ENCODE results near the gene IL1RAP.
"Not testable (repeated sequence)": the region's sequence is repeated elsewhere in the genome, so short reads cannot be mapped to it uniquely, and the experiment has no call there.

IL1RAP gene

GRCh38 chr3:190506271-190506670 is 7.6 kb upstream of the IL1RAP start:
- no peak for DNase-seq (ENCODE audit: low read depth)

GRCh38 chr3:190512666-190513065 is 1.2 kb upstream of the IL1RAP start:
- no peak for DNase-seq (ENCODE audit: low read depth)

- DNase-seq (ENCODE audit: low read depth): peak; percentile 5
These were observed 698 bp downstream of the IL1RAP start for GRCh38 chr3:190514413-190515153.

- no peak for DNase-seq (ENCODE audit: low read depth)
These were observed 2.5 kb downstream of the IL1RAP start for GRCh38 chr3:190516416-190516815.

- DNase-seq (ENCODE audit: low read depth): no peak
These were observed 3.8 kb downstream of the IL1RAP start for GRCh38 chr3:190517687-190518086.

GRCh38 chr3:190518531-190518930 is 4.6 kb downstream of the IL1RAP start:
- DNase-seq (ENCODE audit: low read depth): not testable (repeated sequence)

- no peak for DNase-seq (ENCODE audit: low read depth)
These were observed 6.0 kb downstream of the IL1RAP start for GRCh38 chr3:190519886-190520285.

GRCh38 chr3:190521998-190522397 is 8.1 kb downstream of the IL1RAP start:
- DNase-seq (ENCODE audit: low read depth): no peak

- no peak for DNase-seq (ENCODE audit: low read depth)
These were observed 8.8 kb downstream of the IL1RAP start for GRCh38 chr3:190522621-190523222.

GRCh38 chr3:190524942-190525341 is 11.1 kb downstream of the IL1RAP start:
- no peak for DNase-seq (ENCODE audit: low read depth)

- no peak for DNase-seq (ENCODE audit: low read depth)
These were observed 11.7 kb downstream of the IL1RAP start for GRCh38 chr3:190525634-190526033.

- DNase-seq (ENCODE audit: low read depth): no peak
These were observed 13.2 kb downstream of the IL1RAP start for GRCh38 chr3:190526787-190527762.

- DNase-seq (ENCODE audit: low read depth): no peak
These were observed 14.8 kb downstream of the IL1RAP start for GRCh38 chr3:190528706-190529105.

GRCh38 chr3:190531406-190531805 is 17.5 kb downstream of the IL1RAP start:
- DNase-seq (ENCODE audit: low read depth): no peak

- no peak for DNase-seq (ENCODE audit: low read depth)
These were observed 18.9 kb downstream of the IL1RAP start for GRCh38 chr3:190532731-190533203.

- DNase-seq (ENCODE audit: low read depth): no peak
These were observed 19.8 kb downstream of the IL1RAP start for GRCh38 chr3:190533511-190534281.

- no peak for DNase-seq (ENCODE audit: low read depth)
These were observed 20.5 kb downstream of the IL1RAP start for GRCh38 chr3:190534386-190534785.

- DNase-seq (ENCODE audit: low read depth): no peak
These were observed 21.1 kb downstream of the IL1RAP start for GRCh38 chr3:190534986-190535385.

- no peak for DNase-seq (ENCODE audit: low read depth)
These were observed 23.3 kb downstream of the IL1RAP start for GRCh38 chr3:190537146-190537545.

- DNase-seq (ENCODE audit: low read depth): no peak
These were observed 24.4 kb downstream of the IL1RAP start for GRCh38 chr3:190538288-190538687.

- no peak for DNase-seq (ENCODE audit: low read depth)
These were observed 25.6 kb downstream of the IL1RAP start for GRCh38 chr3:190539526-190539925.

- DNase-seq (ENCODE audit: low read depth): no peak
These were observed 27.1 kb downstream of the IL1RAP start for GRCh38 chr3:190541008-190541407.
